ENCODE results near the gene ALDOC. TPM values are rescaled to one million over a fixed set of nuclear protein-coding genes. Genes with fewer than 3 reads are reported as not detected.

Gene ALDOC
- total RNA-seq, 4 donors from 2014 or later, result 4.1 to 17.8 (median 11.1) TPM

- H3K4me3 ChIP-seq, result no peak overlapping the region
- intact Hi-C loops (cut with DNase I; ENCODE audit: low total_unique reads), result no loop called here
- H3K4me1 ChIP-seq, result no peaks in the 10 kb centered on the region
- H3K27me3 ChIP-seq, result no peaks in the 10 kb centered on the region
- no peak overlapping the region for H3K27ac ChIP-seq
- TF ChIP-seq POLR2A (IDR thresholded peaks at IDR 0.05), result no peak
- TF ChIP-seq, protein P1, sequence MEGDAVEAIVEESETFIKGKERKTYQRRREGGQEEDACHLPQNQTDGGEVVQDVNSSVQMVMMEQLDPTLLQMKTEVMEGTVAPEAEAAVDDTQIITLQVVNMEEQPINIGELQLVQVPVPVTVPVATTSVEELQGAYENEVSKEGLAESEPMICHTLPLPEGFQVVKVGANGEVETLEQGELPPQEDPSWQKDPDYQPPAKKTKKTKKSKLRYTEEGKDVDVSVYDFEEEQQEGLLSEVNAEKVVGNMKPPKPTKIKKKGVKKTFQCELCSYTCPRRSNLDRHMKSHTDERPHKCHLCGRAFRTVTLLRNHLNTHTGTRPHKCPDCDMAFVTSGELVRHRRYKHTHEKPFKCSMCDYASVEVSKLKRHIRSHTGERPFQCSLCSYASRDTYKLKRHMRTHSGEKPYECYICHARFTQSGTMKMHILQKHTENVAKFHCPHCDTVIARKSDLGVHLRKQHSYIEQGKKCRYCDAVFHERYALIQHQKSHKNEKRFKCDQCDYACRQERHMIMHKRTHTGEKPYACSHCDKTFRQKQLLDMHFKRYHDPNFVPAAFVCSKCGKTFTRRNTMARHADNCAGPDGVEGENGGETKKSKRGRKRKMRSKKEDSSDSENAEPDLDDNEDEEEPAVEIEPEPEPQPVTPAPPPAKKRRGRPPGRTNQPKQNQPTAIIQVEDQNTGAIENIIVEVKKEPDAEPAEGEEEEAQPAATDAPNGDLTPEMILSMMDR (IDR thresholded peaks at IDR 0.05), result no peak
- no peaks in the 10 kb centered on the region for H3K36me3 ChIP-seq
- no peak for DNase-seq
- H3K9me3 ChIP-seq, result no peaks in the 10 kb centered on the region
Observed at GRCh38 chr17:28584434-28584833, 7.7 kb upstream of the ALDOC start.

DNA sequence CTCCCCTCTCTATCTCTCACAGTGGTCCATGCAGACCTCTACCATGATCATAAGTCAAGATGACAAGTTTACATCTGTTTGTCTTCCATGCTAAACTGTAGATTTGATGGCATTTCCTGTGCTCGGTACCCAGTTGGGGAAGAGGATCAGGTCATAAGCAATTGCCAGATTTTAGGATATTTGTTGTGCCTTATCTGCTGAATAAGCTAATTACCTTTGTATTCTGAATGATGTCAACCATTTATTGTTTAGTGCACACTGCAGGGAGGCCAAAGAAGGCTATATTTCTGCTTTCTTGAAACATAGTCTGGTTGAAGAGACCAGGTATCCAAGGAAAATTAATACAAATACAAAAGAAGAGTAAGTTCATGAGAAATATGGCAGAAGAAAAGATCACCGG, 5.8 kb upstream of the ALDOC start:
- no peak overlapping the region for H3K4me3 ChIP-seq
- H3K36me3 ChIP-seq, result no peaks in the 10 kb centered on the region
- no peaks in the 10 kb centered on the region for H3K4me1 ChIP-seq
- intact Hi-C loops (cut with DNase I; ENCODE audit: low total_unique reads), result no loop called here
- H3K9me3 ChIP-seq, result no peaks in the 10 kb centered on the region
- H3K27me3 ChIP-seq, result no peaks in the 10 kb centered on the region
- no peak overlapping the region for H3K27ac ChIP-seq
- no peak for TF ChIP-seq POLR2A (IDR thresholded peaks at IDR 0.05)
- TF ChIP-seq, protein P1 (IDR thresholded peaks at IDR 0.05), result no peak
- no peak for DNase-seq

GRCh38 chr17:28580959-28581358, 4.3 kb upstream of the ALDOC start:
- Histone ChIP-seq H3K4me3 (no peak overlapping the region), H3K36me3 (no peaks in the 10 kb centered on the region), H3K27ac (no peak overlapping the region), H3K9me3 (no peaks in the 10 kb centered on the region), H3K27me3 (no peaks in the 10 kb centered on the region), H3K4me1 (peaks cover 0 to 4% of the 10 kb centered on the region in 2 donors)
- TF ChIP-seq, protein P1 (IDR thresholded peaks at IDR 0.05), result no peak
- no peak for TF ChIP-seq POLR2A (IDR thresholded peaks at IDR 0.05)
- no peak for DNase-seq
- intact Hi-C loops (cut with DNase I; ENCODE audit: low total_unique reads), result no loop called here

DNA sequence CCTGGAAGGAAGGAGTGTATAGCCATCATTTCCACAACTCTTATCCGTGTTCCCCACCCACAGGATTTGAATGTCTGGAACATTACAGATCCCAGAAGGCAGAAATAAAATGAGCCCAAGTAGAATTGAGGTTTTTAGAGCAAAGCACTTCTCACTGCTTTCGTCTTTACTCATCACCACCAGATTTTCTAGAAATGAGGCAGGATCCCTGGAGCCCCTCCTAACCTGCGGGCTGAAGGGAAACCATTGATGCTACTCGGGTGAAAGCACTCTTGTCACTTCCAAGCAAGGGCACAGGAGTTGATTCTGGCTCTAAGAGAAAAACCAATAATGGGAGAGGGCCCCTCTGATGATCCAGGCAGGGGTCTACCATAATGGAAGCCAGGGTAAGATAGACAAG, 2.8 kb upstream of the ALDOC start:
- TF ChIP-seq POLR2A (IDR thresholded peaks at IDR 0.05), result no peak
- TF ChIP-seq, protein P1 (IDR thresholded peaks at IDR 0.05), result no peak
- Histone ChIP-seq H3K27me3 (no peaks in the 10 kb centered on the region), H3K27ac (no peak overlapping the region), H3K9me3 (no peaks in the 10 kb centered on the region), H3K36me3 (no peaks in the 10 kb centered on the region), H3K4me1 (peaks cover 0 to 4% of the 10 kb centered on the region in 2 donors), H3K4me3 (no peak overlapping the region)
- intact Hi-C loops (cut with DNase I; ENCODE audit: low total_unique reads), result no loop called here
- no peak for DNase-seq

DNA sequence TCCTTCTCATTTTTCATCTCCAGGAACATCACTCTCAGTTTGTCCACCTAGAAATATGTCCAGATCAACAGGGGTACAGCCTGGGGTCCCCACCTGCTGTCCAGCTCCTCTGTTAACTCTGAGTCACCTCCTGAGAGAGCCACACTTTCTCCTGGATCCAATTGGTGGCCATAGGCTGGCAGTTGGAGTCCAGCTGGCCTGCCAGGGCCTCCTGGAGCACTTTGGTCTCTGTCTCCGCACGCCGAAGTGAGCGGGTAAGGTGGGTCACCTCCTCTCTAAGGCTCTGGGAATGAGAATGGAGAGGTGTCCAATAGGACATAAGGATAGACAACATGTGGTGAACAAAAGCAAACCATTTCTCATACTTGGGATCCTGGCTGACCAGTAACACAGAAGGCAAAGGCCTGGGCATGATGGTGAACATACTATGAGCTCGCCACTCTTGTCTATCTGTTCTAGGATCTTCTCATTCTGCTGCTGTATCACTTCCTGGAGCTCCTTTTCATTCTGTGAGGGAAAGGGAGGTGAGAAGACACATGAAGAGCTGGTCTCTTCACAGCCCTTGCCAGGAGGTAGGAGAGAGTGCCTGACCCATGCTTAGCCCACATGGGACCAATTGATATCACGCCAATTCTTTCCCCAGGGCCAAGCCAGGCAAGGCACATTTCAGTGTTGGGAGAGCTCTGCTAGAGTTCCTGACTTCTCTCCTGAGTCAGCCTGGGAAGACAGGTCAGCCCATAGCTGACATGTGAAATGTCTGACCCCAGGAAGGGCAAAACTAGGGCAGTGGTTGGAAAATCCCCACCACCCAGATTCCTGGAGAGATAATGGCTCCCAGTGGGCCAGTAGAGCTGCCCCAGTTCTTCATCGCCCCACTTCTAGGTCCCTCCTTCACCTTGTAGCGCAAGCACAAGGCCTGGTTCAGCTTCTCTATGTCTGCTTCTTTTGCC, 1.8 kb upstream of the ALDOC start:
- H3K9me3 ChIP-seq, result no peaks in the 10 kb centered on the region
- intact Hi-C loops (cut with DNase I; ENCODE audit: low total_unique reads), result no loop called here
- TF ChIP-seq, protein P1 (IDR thresholded peaks at IDR 0.05), result no peak
- TF ChIP-seq POLR2A (IDR thresholded peaks at IDR 0.05), result no peak
- no peak overlapping the region for H3K4me3 ChIP-seq
- DNase-seq, result no peak
- no peak overlapping the region for H3K27ac ChIP-seq
- H3K4me1 ChIP-seq, result peaks cover 0 to 4% of the 10 kb centered on the region in 2 donors
- no peaks in the 10 kb centered on the region for H3K36me3 ChIP-seq
- H3K27me3 ChIP-seq, result no peaks in the 10 kb centered on the region

All from uterus (tissue), 4 donors.